Left colon (tissue), 2 donors: ENCODE results near the gene SYNCRIP. TPM values are rescaled to one million over a fixed set of nuclear protein-coding genes. Genes with fewer than 3 reads are reported as not detected.
"Not testable (repeated sequence)": the region's sequence is repeated elsewhere in the genome, so short reads cannot be mapped to it uniquely, and the experiment has no call there.

Experiments used
- ATAC-seq: fragments of 200-7000 bp; cut with Tn5 transposase; one replicate; pipeline ENCODE4 v1.9.1; 2020; ENCODE audit warnings: mild to moderate bottlenecking, moderate library complexity
- DNase-seq, 2 donors: peaks; one replicate each; pipeline ENCODE4 v3.0.0-alpha.2; 2020
- intact Hi-C, 2 donors: fragments of 100-400 bp; cut with DNase I in 1 of 2; cut with micrococcal nuclease in 1 of 2; formaldehyde crosslinking; loops; one replicate each; pipeline versions ENCODE4 v1.11.2 to v1.14.0; 2022; cut with DNase I, micrococcal nuclease
- total RNA-seq, 2 donors: library from RNA; stranded (reverse); fragmentation: NEBNext Ultra II Directional; extraction: Animal tissue kit (Norgen Biotek cat#: 25700); gene quantifications; one replicate each; pipeline ENCODE4 v1.2.1, GENCODE V29; 2021
- donor health status: DM: no; HTN: no; CAD: no.
- donor health status: DM: yes; HTN: yes; CAD: no.

SYNCRIP gene
- total RNA-seq, 2 donors from 2014 or later = 62.2 to 76.8 TPM

DNA sequence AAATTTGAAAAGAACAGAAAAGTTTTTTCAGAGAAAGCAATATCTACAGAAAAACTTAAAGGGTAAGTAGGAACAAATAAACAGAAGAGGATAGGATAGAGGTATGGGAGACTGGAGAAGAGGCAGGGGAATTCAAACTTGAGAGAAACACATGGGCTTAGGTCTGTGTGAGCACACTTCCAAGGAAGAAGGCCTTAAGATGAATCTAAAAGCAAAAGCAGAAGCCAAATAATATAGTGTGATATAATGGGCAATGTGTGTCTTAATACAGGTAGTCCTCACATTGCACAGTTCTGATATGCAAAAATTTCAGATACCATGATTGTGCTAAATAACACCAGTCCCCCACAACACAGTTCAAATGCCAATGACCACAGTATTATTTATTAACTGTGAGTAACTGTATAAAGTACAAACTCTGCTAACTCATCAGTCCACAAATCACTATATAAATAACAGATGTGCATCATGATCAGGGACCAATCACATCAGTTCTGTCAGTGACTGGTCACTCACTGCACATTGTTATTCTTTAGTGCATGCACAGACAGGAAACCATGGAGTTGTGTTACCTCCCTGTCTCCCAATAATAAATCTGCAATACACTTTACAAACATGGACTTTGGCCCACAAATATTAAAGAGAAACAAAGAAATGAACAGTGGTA is 67.6 kb downstream of the SYNCRIP start:
- ATAC-seq (peak; percentile 84), DNase-seq (no peak)
- intact Hi-C loops = no loop called here

DNA sequence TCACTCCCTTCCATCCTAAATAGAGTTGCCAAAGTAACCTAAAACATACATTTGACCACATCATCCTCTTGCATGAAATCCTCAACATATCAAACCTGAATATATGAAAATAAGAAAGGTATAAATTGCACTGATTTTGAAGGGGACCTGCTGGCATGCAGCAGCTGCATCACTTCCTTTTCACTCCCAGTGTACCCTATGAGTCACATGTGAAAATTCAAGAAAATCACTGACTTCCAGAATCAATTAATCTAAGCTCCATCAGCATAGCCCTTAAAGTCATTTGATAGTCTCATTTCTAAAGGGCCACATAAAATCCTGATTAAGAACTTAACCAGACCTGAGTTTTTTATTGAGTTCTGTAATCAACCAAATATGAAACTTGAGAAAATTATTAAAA is 73.4 kb downstream of the SYNCRIP start:
- intact Hi-C loops = no loop called here
- ATAC-seq = no peak
- no peak for DNase-seq

DNA sequence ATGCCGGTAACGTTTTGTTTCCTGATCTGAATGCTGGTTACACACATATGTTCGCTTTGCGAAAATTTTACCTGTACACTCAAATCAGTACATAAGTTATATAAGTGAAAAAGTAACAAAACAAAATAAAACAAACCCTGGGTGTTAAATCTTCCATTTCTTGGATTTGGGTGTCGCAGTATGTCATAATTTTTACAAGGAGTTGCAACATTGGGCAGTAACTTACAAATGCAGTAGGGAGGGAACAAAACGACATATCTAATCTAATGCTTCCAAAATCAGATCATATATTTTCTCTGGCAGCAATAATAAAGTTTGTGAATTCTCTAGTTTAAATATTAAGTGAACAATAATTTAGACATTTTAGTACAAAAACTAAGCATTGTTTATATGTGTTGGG is 74.3 kb downstream of the SYNCRIP start:
- no peak for DNase-seq
- intact Hi-C loops = no loop called here

DNA sequence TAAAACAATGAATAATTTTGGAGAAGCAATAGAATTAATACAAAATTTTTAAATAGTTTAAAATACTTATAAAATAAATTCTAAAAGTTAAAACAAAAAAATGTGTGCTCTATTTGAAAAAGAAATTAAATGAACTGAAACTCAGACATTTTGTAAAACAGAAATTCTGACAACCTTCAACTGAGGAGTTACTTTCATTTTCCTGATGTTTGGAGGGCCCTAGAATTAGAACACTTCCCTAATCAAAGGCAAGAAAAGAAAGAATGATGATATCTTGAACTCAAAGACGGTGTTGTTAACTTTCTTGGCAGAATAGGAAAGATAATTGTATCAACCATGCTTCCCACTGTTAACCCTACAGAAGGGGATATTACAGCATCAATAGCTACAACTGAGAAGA is 77.0 kb downstream of the SYNCRIP start:
- intact Hi-C loops = no loop called here
- no peak for ATAC-seq
- DNase-seq = no peak

More for the DNA sequence above, 74.3 kb downstream of the SYNCRIP start:
- ATAC-seq = no peak

DNA sequence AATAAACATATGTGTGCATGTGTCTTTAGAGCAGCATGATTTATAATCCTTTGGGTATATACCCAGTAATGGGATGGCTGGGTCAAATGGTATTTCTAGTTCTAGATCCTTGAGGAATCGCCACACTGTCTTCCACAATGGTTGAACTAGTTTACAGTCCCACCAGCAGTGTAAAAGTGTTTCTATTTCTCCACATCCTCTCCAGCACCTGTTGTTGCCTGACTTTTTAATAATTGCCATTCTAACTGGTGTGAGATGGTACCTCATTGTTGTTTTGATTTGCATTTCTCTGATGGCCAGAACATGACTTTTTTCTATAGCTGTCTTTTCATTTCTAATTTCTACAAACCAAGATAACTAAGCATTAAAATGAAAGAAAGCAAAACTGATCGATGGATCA is 78.5 kb downstream of the SYNCRIP start:
- intact Hi-C loops, DNase-seq, ATAC-seq: not testable (repeated sequence)

Other genes starting within 250 kb of the SYNCRIP start
- 10 to 100 TPM; 47.8 to 49.8 TPM for gene NT5E, start 192.8 kb downstream of the SYNCRIP start, total RNA-seq
- 10 to 100 TPM; 71.0 to 84.5 TPM for gene SNX14, start 49.0 kb downstream of the SYNCRIP start, total RNA-seq